NCI-H69 (cell line): Measurements from ENCODE around the gene HDAC7.
"Not testable (repeated sequence)": the region's sequence is repeated elsewhere in the genome, so short reads cannot be mapped to it uniquely, and the experiment has no call there.

ENCODE experiments used
- DNase-seq: peaks from one replicate; lab custom pipeline; 2025; lab: John Stamatoyannopoulos, UW

The HDAC7 gene

GRCh38 chr12:47849261-47849660, 29.6 kb upstream of the HDAC7 start:
- no peak for DNase-seq

GRCh38 chr12:47848853-47849252, 29.1 kb upstream of the HDAC7 start:
- DNase-seq: no peak

- no peak for DNase-seq
Measured at GRCh38 chr12:47846294-47846996, 26.7 kb upstream of the HDAC7 start.

- DNase-seq: no peak
Measured at GRCh38 chr12:47845081-47845480, 25.4 kb upstream of the HDAC7 start.

GRCh38 chr12:47844264-47845019, 24.7 kb upstream of the HDAC7 start:
- DNase-seq: peak; percentile 63

GRCh38 chr12:47843226-47843980, 23.7 kb upstream of the HDAC7 start:
- no peak for DNase-seq

- DNase-seq: not testable (repeated sequence)
Measured at GRCh38 chr12:47842543-47842942, 22.8 kb upstream of the HDAC7 start.

GRCh38 chr12:47841910-47842309, 22.2 kb upstream of the HDAC7 start:
- no peak for DNase-seq

- DNase-seq: no peak
Measured at GRCh38 chr12:47841501-47841900, 21.8 kb upstream of the HDAC7 start.

GRCh38 chr12:47840571-47840970, 20.9 kb upstream of the HDAC7 start:
- DNase-seq: no peak

GRCh38 chr12:47839214-47839876, 19.6 kb upstream of the HDAC7 start:
- no peak for DNase-seq

GRCh38 chr12:47838286-47838931, 18.7 kb upstream of the HDAC7 start:
- DNase-seq: peak; percentile 52

GRCh38 chr12:47837190-47838171, 17.8 kb upstream of the HDAC7 start:
- peak; percentile 82 for DNase-seq

- DNase-seq: no peak
Measured at GRCh38 chr12:47835831-47836155, 16.1 kb upstream of the HDAC7 start.

- no peak for DNase-seq
Measured at GRCh38 chr12:47835006-47835830, 15.5 kb upstream of the HDAC7 start.

- DNase-seq: no peak
Measured at GRCh38 chr12:47834199-47834903, 14.6 kb upstream of the HDAC7 start.

GRCh38 chr12:47833591-47834012, 13.9 kb upstream of the HDAC7 start:
- no peak for DNase-seq

GRCh38 chr12:47832263-47832933, 12.7 kb upstream of the HDAC7 start:
- no peak for DNase-seq

- no peak for DNase-seq
Measured at GRCh38 chr12:47829584-47829983, 9.9 kb upstream of the HDAC7 start.
